OCI-LY7 (cell line): ENCODE data around the gene ZKSCAN1. TPM values are rescaled to one million over a fixed set of nuclear protein-coding genes. Genes with fewer than 3 reads are reported as not detected.

Experiments
- BruUV-seq: library from RNA; stranded (reverse); fragments of 400-500 nt; replicated peaks from 2 replicates; lab custom pipeline; 2021; lab: Mats Ljungman, UMichigan
- CTCF ChIA-PET: fragments of 300-600 bp; sonication (Branson Sonifier 250); formaldehyde crosslinking; loops from one replicate; lab custom pipeline; 2022; ENCODE audit warnings: antibody characterized with exemption; ENCODE audit not compliant: unreplicated experiment; lab: Charles Lee
- POLR2A ChIA-PET: fragments of 300-600 bp; sonication (Branson Sonifier 250); formaldehyde crosslinking; loops from one replicate; lab custom pipeline; 2022; ENCODE audit warnings: antibody characterized with exemption; lab: Charles Lee
- DNase-seq: peaks from one replicate; pipeline ENCODE4 v3.0.0-alpha.2; 2015; ENCODE audit warnings: low spot score
- H2AFZ ChIP-seq: fragments of 200-600 bp; sonication (generic), shearing (Covaris generic); 2 replicates; pipeline ENCODE4 v1.6.1; 2014; ENCODE audit warnings: mild to moderate bottlenecking, antibody characterized with exemption, low read length, moderate library complexity
- H3K27ac ChIP-seq: fragments of 200-600 bp; sonication (generic); 2 replicates; pipeline ENCODE4 v1.5.1; 2014; ENCODE audit warnings: mixed run types, low read depth, mild to moderate bottlenecking, moderate library complexity, low read length, inconsistent platforms; ENCODE audit not compliant: poor library complexity, severe bottlenecking
- H3K36me3 ChIP-seq: fragments of 200-600 bp; sonication (generic); 2 replicates; pipeline ENCODE4 v1.6.1; 2014; ENCODE audit warnings: mild to moderate bottlenecking, antibody characterized with exemption, low read length, moderate library complexity, mixed read lengths; ENCODE audit not compliant: insufficient read depth
- H3K4me1 ChIP-seq: fragments of 200-600 bp; sonication (generic); 2 replicates; pipeline ENCODE4 v1.5.1; 2014; ENCODE audit warnings: mild to moderate bottlenecking, low read length; ENCODE audit not compliant: insufficient read depth, poor library complexity, severe bottlenecking
- H3K4me2 ChIP-seq: fragments of 200-600 bp; sonication (generic); 2 replicates; pipeline ENCODE4 v1.6.1; 2014; ENCODE audit warnings: mild to moderate bottlenecking, low read length
- H3K4me3 ChIP-seq: fragments of 200-600 bp; sonication (generic); 2 replicates; pipeline ENCODE4 v1.5.1; 2014; ENCODE audit warnings: mild to moderate bottlenecking, low read depth, low read length; ENCODE audit not compliant: poor library complexity, severe bottlenecking
- H3K79me2 ChIP-seq: fragments of 200-600 bp; sonication (generic); 2 replicates; pipeline ENCODE4 v1.6.1; 2016; ENCODE audit warnings: low read depth, mild to moderate bottlenecking, low read length, moderate library complexity, mixed read lengths; ENCODE audit not compliant: insufficient read depth
- H3K9me2 ChIP-seq: fragments of 200-600 bp; sonication (generic); 2 replicates; pipeline ENCODE4 v1.6.1; 2016; ENCODE audit warnings: mild to moderate bottlenecking, low read length, mixed read lengths; ENCODE audit not compliant: insufficient read depth
- H3K9me3 ChIP-seq: fragments of 200-600 bp; sonication (generic); 2 replicates; pipeline ENCODE4 v1.6.1; 2014; ENCODE audit warnings: mild to moderate bottlenecking, mixed run types, low read length, mixed read lengths
- H4K20me1 ChIP-seq: fragments of 200-600 bp; sonication (generic); 2 replicates; pipeline ENCODE4 v1.6.1; 2014; ENCODE audit warnings: mild to moderate bottlenecking, antibody characterized with exemption, low read length, moderate library complexity, mixed read lengths; ENCODE audit not compliant: insufficient read depth
- CTCF ChIP-seq: fragments of 200-600 bp; sonication (generic); conservative IDR thresholded peaks from 2 replicates; pipeline ENCODE4 v1.5.1; 2014; ENCODE audit warnings: mild to moderate bottlenecking, antibody characterized with exemption, low read length, moderate library complexity, mixed read lengths
- EZH2phosphoT487 ChIP-seq: fragments of 200-600 bp; sonication (generic); IDR thresholded peaks from 2 replicates; pipeline ENCODE4 v1.6.1; 2018; ENCODE audit warnings: low read depth, borderline replicate concordance, mild to moderate bottlenecking, mixed run types, antibody characterized with exemption, low read length, moderate library complexity, mixed read lengths
- intact Hi-C: fragments of 100-400 bp; cut with micrococcal nuclease; formaldehyde crosslinking; loops from one replicate; pipeline ENCODE4 v1.10.0; 2022; ENCODE audit not compliant: unreplicated experiment
- total RNA-seq, 2 experiments: library from RNA; depleted of rRNA in 1 of 2; stranded (reverse); fragments of >200 nt in 1 of 2; shearing (Covaris generic) in 1 of 2; gene quantifications; 2 replicates each; pipeline ENCODE4 v1.2.3, GENCODE V29; 2014 to 2022

The ZKSCAN1 gene
- total RNA-seq, 2 experiments from 2014 or later = 20.2 to 48.1 TPM

GRCh38 chr7:100061518-100062193 is 46.3 kb downstream of the ZKSCAN1 start:
- DNase-seq = no peak
- Histone ChIP-seq H3K4me2 (no peak overlapping the region), H3K79me2 (no peaks in the 10 kb centered on the region), H3K9me3 (no peaks in the 10 kb centered on the region), H2AFZ (no peak overlapping the region), H3K4me1 (peaks cover 6% of the 10 kb centered on the region), H3K4me3 (no peak overlapping the region), H3K9me2 (no peaks in the 10 kb centered on the region), H3K36me3 (peaks cover 53% of the 10 kb centered on the region), H3K27ac (no peak overlapping the region), H4K20me1 (no peaks in the 10 kb centered on the region)
- ChIA-PET CTCF (no interaction called here), POLR2A (interaction anchor here (0.6 to 0.7 kb wide), 2 partner anchors 357 to 1057 kb away, joined by 3 to 4 read pairs; no protein-coding TSS in a partner anchor)
- intact Hi-C loops = no loop called here
- no peak for TF ChIP-seq CTCF
- no peak for TF ChIP-seq EZH2phosphoT487
- no TSS peak for BruUV-seq

GRCh38 chr7:100063376-100063775 is 48.0 kb downstream of the ZKSCAN1 start:
- POLR2A ChIA-PET = interaction anchor here (0.6 to 1.0 kb wide), 2 partner anchors 43 to 94 kb away, joined by 3 to 4 read pairs; no protein-coding TSS in a partner anchor
- intact Hi-C loops = no loop called here
- no peak overlapping the region for H3K27ac ChIP-seq

More at GRCh38 chr7:100063376-100063775, 48.0 kb downstream of the ZKSCAN1 start:
- H4K20me1 ChIP-seq = no peaks in the 10 kb centered on the region
- no peak for TF ChIP-seq EZH2phosphoT487
- no peak for TF ChIP-seq CTCF
- H3K4me3 ChIP-seq = no peak overlapping the region
- CTCF ChIA-PET = interaction anchor here (0.5 kb wide), 1 partner anchor 19 kb away, joined by 5 read pairs; no protein-coding TSS in a partner anchor
- no TSS peak for BruUV-seq
- no peak overlapping the region for H2AFZ ChIP-seq
- no peaks in the 10 kb centered on the region for H3K79me2 ChIP-seq
- H3K36me3 ChIP-seq = peaks cover 40% of the 10 kb centered on the region; the same call in 1 of the 2 replicates
- H3K9me3 ChIP-seq = no peaks in the 10 kb centered on the region
- H3K4me1 ChIP-seq = peaks cover 6% of the 10 kb centered on the region
- no peaks in the 10 kb centered on the region for H3K9me2 ChIP-seq
- H3K4me2 ChIP-seq = no peak overlapping the region
- DNase-seq = no peak
